Measurements from ENCODE around the gene CDK2AP2. TPM values are rescaled to one million over a fixed set of nuclear protein-coding genes. Genes with fewer than 3 reads are reported as not detected.

Gene CDK2AP2
- total and polyA plus RNA-seq, 2 of the 8 experiments (the other 6 are each of a cell fraction or from before 2014, with no cell fraction given) = 49.6 to 65.1 TPM

DNA sequence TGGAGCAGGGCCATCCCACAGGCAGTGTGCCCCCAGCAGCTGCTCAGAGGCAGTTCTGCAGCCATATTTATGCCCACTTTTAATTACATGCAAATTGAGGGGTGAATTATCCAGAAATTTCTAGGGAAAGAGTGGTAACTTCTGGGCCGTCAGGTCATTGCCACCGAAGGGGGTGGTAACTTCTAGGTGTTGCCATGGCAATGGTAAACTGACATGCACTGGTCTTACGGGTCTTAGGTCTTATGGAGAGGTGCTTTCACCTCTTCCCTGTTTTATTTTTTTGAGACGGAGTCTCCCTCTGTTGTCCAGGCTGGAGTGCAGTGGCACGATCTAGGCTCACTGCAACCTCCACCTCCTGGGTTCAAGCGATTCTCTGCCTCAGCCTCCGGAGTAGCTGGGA is 35.1 kb downstream of the CDK2AP2 start:
- H4K91ac ChIP-seq (replicated peaks; ENCODE audit: insufficient read length, low read length) = no peak overlapping the region
- 81% methylated on average over 7 of the region's 7 CpGs; no CpG with 5 or more reads in 1 of the 2 experiments for WGBS, 2 experiments (ENCODE audit: extremely low coverage in 1 of 2, insufficient coverage in 1 of 2, insufficient read length in 1 of 2, insufficient replicate concordance in 2 of 2, low coverage in 1 of 2, low lambda C conversion rate in 2 of 2, missing lambda C conversion rate in 1 of 2)
- H3K23ac ChIP-seq (ENCODE audit: insufficient read length) = no peak overlapping the region
- peaks cover 0 to 5% (median 1%) of the 10 kb centered on the region in 4 experiments; a peak in 4 of 7 replicates for H3K4me1 ChIP-seq (replicated peaks in 1 of 4; ENCODE audit: control insufficient read depth in 3 of 4, insufficient read depth in 4 of 4, low read length in 3 of 4)
- H3K23me2 ChIP-seq (ENCODE audit: low read depth, low read length) = no peaks in the 10 kb centered on the region; the same call in 1 of the 2 replicates
- H2BK15ac ChIP-seq (ENCODE audit: low read length) = no peak overlapping the region
- CTCF ChIA-PET (ENCODE audit: partially characterized antibody) = interaction anchor here (0.6 to 1.4 kb wide), 4 partner anchors 21 to 92 kb away, joined by 3 to 4 read pairs (median 3); partner anchors contain the start of gene GPR152
- no peak overlapping the region for H3K4ac ChIP-seq (replicated peaks; ENCODE audit: insufficient read length, low read depth, low read length)
- H2BK120ac ChIP-seq (replicated peaks; ENCODE audit: low read depth, low read length) = no peak overlapping the region
- POLR2A ChIA-PET (ENCODE audit: partially characterized antibody) = interaction anchor here (1.0 kb wide), 1 partner anchor 36 kb away, joined by 4 read pairs; no protein-coding TSS in a partner anchor
- H3K36me3 ChIP-seq (ENCODE audit: control insufficient read depth in 2 of 4, insufficient read depth in 4 of 4, low read length in 3 of 4) = no peaks in the 10 kb centered on the region
- no peak overlapping the region for H4K5ac ChIP-seq (ENCODE audit: insufficient read length, low read depth, low read length)
- H2BK5ac ChIP-seq (ENCODE audit: low read depth, low read length) = no peak overlapping the region
- H3K9ac ChIP-seq (replicated peaks in 1 of 4; ENCODE audit: extremely low read depth in 1 of 4, low read depth in 3 of 4, low read length in 3 of 4) = no peak overlapping the region
- peaks cover 0 to 4% of the 10 kb centered on the region in 2 experiments; a peak in 1 of 4 replicates for H3K9me3 ChIP-seq (ENCODE audit: insufficient read depth in 2 of 2, low read depth in 1 of 2, low read length in 1 of 2)
- H2AFZ ChIP-seq (ENCODE audit: low read length) = no peak overlapping the region
- H2BK12ac ChIP-seq (ENCODE audit: low read depth, low read length) = no peak overlapping the region
- H3K27ac ChIP-seq (ENCODE audit: low read depth, low read length) = no peak overlapping the region
- H3K14ac ChIP-seq (ENCODE audit: insufficient read length) = no peak overlapping the region
- H4K8ac ChIP-seq (ENCODE audit: extremely low read depth, insufficient read depth, low read length) = no peak overlapping the region; the same call in 1 of the 2 replicates
- H3K79me2 ChIP-seq (ENCODE audit: control insufficient read depth in 1 of 2, insufficient read depth in 2 of 2, low read length in 2 of 2) = no peaks in the 10 kb centered on the region
- H2AK5ac ChIP-seq (ENCODE audit: low read depth, low read length) = no peak overlapping the region
- FAIRE-seq (no peak), DNase-seq (ENCODE audit: low read depth in 1 of 2, low spot score in 2 of 2) (no peak)
- H3K4me3 ChIP-seq (ENCODE audit: extremely low read depth in 1 of 4, insufficient read depth in 2 of 4, low read depth in 3 of 4, low read length in 4 of 4) = no peak overlapping the region
- H3K4me2 ChIP-seq (ENCODE audit: insufficient read depth in 1 of 2, low read depth in 2 of 2, low read length in 2 of 2) = no peak overlapping the region
- H3K18ac ChIP-seq (ENCODE audit: extremely low read depth, low read length) = no peak overlapping the region
- H3K56ac ChIP-seq (replicated peaks; ENCODE audit: insufficient read length, low read depth, low read length) = no peak overlapping the region
- no peaks in the 10 kb centered on the region for H4K20me1 ChIP-seq (replicated peaks in 1 of 2; ENCODE audit: control insufficient read depth in 1 of 2, insufficient read depth in 2 of 2, low read length in 2 of 2)
- H3K27me3 ChIP-seq (replicated peaks in 1 of 4; ENCODE audit: control insufficient read depth in 3 of 4, extremely low read depth in 1 of 4, insufficient read depth in 3 of 4, low read length in 3 of 4) = no peaks in the 10 kb centered on the region
- no peaks in the 10 kb centered on the region for H3K79me1 ChIP-seq (ENCODE audit: low read depth, low read length)
- H2BK20ac ChIP-seq (ENCODE audit: low read length) = no peak overlapping the region
- TF ChIP-seq ASH2L (IDR thresholded peaks at IDR 0.05; ENCODE audit: low read length) = no peak
- no peak for TF ChIP-seq BACH1 (IDR thresholded peaks at IDR 0.05; ENCODE audit: low read length)
- no peak for TF ChIP-seq SIX5 (IDR thresholded peaks at IDR 0.05; ENCODE audit: low read depth, low read length)
- TF ChIP-seq SIRT6 (IDR thresholded peaks at IDR 0.05; ENCODE audit: low read length) = no peak
- TF ChIP-seq KDM4A (IDR thresholded peaks at IDR 0.05; ENCODE audit: low read depth, low read length, severe bottlenecking) = no peak
- TF ChIP-seq YY1 (IDR thresholded peaks at IDR 0.05; ENCODE audit: low read depth, low read length) = no peak
- TF ChIP-seq MAFK (IDR thresholded peaks at IDR 0.05; ENCODE audit: low read depth, low read length) = no peak
- TF ChIP-seq JUND (IDR thresholded peaks at IDR 0.05; ENCODE audit: low read length) = no peak
- TF ChIP-seq NANOG (IDR thresholded peaks at IDR 0.05; ENCODE audit: insufficient read depth, low read depth, low read length, poor library complexity, severe bottlenecking) = no peak
- no peak for TF ChIP-seq CEBPB (IDR thresholded peaks at IDR 0.05; ENCODE audit: low read depth, low read length)
- no peak for TF ChIP-seq SP4 (IDR thresholded peaks at IDR 0.05; ENCODE audit: low read length)
- TF ChIP-seq, protein P1, sequence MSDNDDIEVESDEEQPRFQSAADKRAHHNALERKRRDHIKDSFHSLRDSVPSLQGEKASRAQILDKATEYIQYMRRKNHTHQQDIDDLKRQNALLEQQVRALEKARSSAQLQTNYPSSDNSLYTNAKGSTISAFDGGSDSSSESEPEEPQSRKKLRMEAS (IDR thresholded peaks at IDR 0.05) = no peak
- no peak for TF ChIP-seq TBP (IDR thresholded peaks at IDR 0.05; ENCODE audit: low read depth, low read length)
